GM12891 (cell line): ENCODE data around the gene XAGE2.

ENCODE experiments used
- POLR2A ChIP-seq: IDR thresholded peaks from 2 replicates; pipeline ENCODE4 v1.6.1; 2011; ENCODE audit warnings: low read depth, low read length, control low read depth
- POLR2AphosphoS5 ChIP-seq: IDR thresholded peaks from 2 replicates; pipeline ENCODE4 v1.6.1; 2011; ENCODE audit warnings: low read depth, low read length, control low read depth
- POU2F2 ChIP-seq: IDR thresholded peaks from 2 replicates; pipeline ENCODE4 v1.6.1; 2011; ENCODE audit warnings: low read depth, mild to moderate bottlenecking, control low read depth, low read length, moderate library complexity
- SPI1 ChIP-seq: IDR thresholded peaks from 2 replicates; pipeline ENCODE4 v1.6.1; 2011; ENCODE audit warnings: low read depth, low read length, control low read depth
- TAF1 ChIP-seq: IDR thresholded peaks from 2 replicates; pipeline ENCODE4 v1.6.1; 2011; ENCODE audit warnings: low read depth, low read length, control low read depth

GRCh38 chrX:52368368-52369055 is at the start of gene XAGE2:
- TF ChIP-seq POLR2AphosphoS5 (no peak), POLR2A (no peak), TAF1 (no peak), POU2F2 (no peak), SPI1 (no peak)
